ENCODE measurements around the gene SPSB4.
"Not testable (repeated sequence)": the region's sequence is repeated elsewhere in the genome, so short reads cannot be mapped to it uniquely, and the experiment has no call there.

Gene SPSB4

DNA sequence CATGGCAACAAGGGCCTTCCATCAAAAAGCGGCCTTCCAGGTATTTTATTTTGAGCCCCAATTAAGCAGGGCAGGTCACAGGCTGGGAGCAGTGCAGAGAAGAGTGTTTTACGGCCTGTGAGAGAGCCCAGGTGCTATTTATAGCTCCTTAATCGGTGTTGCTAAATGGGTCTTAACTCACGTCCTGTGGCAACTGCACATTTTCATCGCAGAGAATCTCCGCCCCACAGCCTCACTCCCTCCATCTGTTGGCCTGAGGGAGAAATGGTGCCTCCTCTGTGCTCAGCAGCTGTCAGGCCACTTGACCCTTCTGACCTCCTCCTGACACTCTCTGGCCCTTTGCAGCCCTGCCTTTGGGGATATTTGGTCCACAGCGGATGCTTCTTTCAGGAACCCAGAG is 58.6 kb downstream of the SPSB4 start:
- H3K4me3 ChIP-seq (ENCODE audit: low read depth, low read length): no peak overlapping the region
- DNase-seq (ENCODE audit: low read depth): no peak

DNA sequence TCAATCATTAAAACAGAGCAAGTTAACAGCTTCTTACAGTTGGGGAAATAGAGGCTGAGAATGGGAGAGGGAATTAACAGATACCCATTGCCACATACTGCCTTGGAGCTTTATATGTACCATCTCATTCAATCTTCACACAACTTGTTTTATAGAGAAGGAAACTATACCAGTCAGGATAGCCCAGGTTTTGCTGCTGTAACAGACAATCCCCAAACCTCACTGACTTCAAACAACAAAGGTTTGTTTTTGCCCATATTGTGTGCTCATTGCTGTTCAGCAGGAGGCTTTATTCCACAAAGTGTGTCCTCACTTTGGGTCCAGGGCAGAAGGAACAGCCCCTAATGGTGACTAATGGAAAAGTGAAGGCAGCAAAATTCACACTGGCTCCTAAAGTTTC is 59.2 kb downstream of the SPSB4 start:
- no peak overlapping the region for H3K4me3 ChIP-seq (ENCODE audit: low read depth, low read length)
- DNase-seq (ENCODE audit: low read depth): no peak

DNA sequence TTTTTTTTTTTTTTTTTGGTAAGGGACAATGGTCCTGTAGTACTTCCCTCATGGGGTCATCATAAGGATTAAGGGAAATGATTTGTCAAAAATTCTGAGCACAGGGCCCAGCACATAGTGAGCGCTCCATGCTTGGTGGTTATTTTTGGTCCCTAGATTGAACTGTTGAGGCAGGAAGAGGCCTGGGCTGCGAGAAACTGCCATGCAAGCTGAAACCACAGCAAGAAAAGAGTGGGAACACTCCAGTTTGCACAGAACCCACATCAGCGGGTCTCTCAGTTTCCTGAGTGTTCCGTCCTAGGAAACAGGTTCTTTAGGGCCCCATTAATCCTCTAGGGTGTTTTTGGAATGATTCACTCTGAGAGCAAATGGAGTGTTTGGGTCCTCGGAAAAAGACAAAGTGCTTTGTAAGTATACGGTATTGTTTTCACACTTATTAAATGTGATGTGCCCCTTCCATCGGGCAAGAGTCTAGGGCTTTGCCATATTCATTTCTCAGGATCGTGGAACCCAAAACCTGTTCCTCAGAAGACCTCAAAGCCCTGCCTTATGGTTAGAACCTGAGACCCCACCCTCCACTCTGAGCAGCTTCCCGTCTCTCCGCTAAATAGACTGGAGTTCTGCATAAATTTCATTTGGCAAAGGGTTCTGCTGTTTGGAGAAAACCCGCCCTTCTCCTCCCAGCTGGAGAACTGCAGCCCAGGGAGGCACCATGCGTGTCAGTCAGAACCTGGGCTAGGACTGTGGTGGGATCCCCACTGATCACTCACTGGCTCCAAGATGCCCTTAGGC is 60.4 kb downstream of the SPSB4 start:
- DNase-seq (ENCODE audit: low read depth): no peak
- no peak overlapping the region for H3K4me3 ChIP-seq (ENCODE audit: low read depth, low read length)

- no peak overlapping the region for H3K4me3 ChIP-seq (ENCODE audit: low read depth, low read length)
- DNase-seq (ENCODE audit: low read depth): no peak
Observed at GRCh38 chr3:141112686-141113297, 61.6 kb downstream of the SPSB4 start.

- not testable (repeated sequence) for DNase-seq (ENCODE audit: low read depth)
Observed at GRCh38 chr3:141113680-141114079, 62.5 kb downstream of the SPSB4 start.

DNA sequence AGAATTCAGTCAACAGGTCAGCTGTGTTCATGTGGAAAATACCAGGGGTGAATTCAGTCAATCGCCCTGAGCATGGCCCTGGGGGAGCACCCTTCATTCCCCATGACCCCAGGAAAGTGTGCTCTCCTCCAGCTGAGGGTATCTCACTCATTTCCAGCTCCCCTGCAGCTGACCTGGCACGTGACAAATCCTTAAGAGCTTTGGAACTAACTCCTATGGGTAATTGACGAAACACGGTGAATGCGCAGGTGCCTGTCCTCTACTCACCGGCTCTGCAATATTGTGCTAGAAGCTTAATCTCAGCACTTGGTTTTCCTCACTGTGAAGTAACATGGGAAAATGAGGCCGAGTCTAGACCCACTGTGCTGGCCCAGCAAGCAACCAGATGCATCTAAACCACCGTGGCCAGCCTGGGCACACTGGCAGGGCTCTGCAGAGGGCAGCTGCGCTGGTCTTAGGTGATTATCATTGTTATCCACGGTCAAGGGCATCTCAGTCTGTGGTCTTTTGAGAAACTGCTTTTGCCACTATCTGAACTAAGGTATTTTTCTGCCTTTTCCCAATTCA is 63.1 kb downstream of the SPSB4 start:
- no peak overlapping the region for H3K4me3 ChIP-seq (ENCODE audit: low read depth, low read length)
- no peak for DNase-seq (ENCODE audit: low read depth)

More at GRCh38 chr3:141113680-141114079, 62.5 kb downstream of the SPSB4 start:
- H3K4me3 ChIP-seq (ENCODE audit: low read depth, low read length): not testable (repeated sequence)

DNA sequence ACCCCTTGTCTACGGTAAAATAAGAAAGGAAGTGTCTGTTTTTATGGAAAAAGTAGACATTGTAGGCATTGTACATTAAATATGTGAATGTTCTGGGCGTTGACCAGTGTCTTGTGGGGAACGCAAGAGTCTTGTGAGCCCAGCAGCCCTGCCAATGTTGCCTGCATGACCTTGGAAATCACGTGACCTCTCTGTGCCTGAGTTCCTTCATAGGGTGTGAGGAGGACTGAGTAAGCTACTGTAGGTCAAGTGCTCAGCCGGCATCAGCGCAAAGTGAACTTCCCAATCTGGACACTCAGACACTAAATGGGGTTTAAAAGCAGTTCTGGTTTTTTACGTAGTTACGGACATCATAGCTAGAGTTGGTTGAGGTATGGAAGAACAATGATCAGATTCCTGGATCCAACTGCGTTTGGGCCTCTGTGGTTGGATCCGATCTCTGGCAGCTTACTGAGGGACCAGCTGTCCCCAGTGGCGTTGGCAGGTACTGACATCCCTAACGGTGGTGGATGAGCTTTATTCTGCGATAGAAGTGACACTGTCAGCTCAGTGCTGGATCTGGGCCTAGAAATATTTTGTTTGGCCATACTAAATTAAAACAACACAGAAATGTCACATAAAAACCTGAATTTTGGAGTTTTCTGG is 63.8 kb downstream of the SPSB4 start:
- no peak overlapping the region for H3K4me3 ChIP-seq (ENCODE audit: low read depth, low read length)
- DNase-seq (ENCODE audit: low read depth): no peak

DNA sequence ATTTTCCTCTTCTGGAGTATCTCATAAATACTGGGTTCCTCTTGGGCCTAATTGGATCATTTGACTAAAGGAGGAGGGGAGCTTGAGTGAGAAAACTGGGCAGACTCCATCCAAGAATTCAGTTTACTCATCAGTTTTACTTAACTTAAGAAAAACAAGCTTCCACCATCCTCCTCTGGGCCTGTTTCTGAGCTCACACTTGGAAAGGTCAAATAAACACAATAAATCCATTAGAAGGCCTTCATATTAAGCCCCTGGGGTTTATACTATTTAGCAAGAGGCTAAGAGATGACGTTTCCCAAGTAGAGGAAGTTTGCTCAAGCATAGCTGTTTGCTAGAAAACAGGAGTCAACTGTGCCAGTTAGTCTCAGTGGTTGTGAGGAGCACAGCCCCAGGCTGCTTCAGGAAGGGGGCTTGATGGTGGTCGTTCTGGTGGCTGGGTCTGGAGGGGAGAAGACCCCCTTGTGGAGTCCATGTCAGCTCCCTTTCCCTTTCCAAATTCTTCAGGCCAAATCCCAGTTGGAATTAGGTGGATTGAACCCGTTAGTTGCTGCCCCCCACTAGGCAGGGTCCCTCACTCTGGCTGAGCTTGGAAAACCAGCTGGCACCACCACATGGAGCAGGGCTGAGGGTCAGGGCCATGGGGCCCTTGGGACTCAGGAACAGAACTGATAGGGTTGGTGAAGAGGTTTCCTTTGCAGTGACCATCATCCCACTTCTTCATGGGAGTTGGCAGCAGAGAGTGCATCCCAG is 64.8 kb downstream of the SPSB4 start:
- H3K4me3 ChIP-seq (ENCODE audit: low read depth, low read length): no peak overlapping the region
- no peak for DNase-seq (ENCODE audit: low read depth)

- DNase-seq (ENCODE audit: low read depth): no peak
- no peak overlapping the region for H3K4me3 ChIP-seq (ENCODE audit: low read depth, low read length)
Observed at GRCh38 chr3:141116721-141117120, 65.6 kb downstream of the SPSB4 start.

DNA sequence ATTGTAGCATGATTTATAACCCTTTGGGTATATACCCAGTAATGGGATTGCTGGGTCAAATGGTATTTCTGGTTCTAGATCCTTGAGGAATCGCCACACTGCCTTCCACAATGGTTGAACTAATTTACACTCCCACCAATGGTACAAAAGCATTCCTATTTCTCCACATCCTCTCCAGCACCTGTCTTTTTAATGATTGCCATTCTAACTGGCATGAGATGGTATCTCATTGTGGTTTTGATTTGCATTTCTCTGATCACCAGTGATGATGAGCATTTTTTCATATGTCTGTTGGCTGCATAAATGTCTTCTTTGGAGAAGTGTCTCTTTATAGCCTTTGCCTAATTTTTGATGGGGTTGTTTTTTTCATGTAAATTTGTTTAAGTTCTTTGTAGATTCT is 66.8 kb downstream of the SPSB4 start:
- not testable (repeated sequence) for DNase-seq (ENCODE audit: low read depth); H3K4me3 ChIP-seq (ENCODE audit: low read depth, low read length)

GRCh38 chr3:141122455-141123030 is 71.4 kb downstream of the SPSB4 start:
- DNase-seq (ENCODE audit: low read depth): no peak
- no peak overlapping the region for H3K4me3 ChIP-seq (ENCODE audit: low read depth, low read length)

GRCh38 chr3:141123677-141124410 is 72.7 kb downstream of the SPSB4 start:
- no peak overlapping the region for H3K4me3 ChIP-seq (ENCODE audit: low read depth, low read length)
- DNase-seq (ENCODE audit: low read depth): no peak

DNA sequence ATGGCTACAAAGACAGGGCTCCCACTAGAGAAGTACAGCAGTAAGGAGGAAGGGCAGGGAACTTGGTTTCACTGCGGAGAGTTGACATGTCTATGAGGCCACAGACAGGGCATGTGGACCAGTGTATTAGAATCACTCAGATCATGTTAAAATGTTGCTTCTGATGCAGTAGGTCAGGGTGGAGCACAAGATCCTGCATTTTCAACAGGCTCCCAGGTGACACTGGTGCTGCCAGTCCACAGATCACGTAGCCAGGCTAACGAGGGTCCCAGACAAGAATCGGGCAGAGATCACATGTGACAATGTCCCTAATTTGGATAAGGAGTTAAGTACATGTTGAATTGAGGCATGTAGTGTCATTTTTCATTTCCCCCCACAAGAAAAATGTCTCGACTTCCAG is 73.6 kb downstream of the SPSB4 start:
- no peak overlapping the region for H3K4me3 ChIP-seq (ENCODE audit: low read depth, low read length)
- no peak for DNase-seq (ENCODE audit: low read depth)

GRCh38 chr3:141125351-141125750 is 74.2 kb downstream of the SPSB4 start:
- DNase-seq (ENCODE audit: low read depth): no peak
- H3K4me3 ChIP-seq (ENCODE audit: low read depth, low read length): no peak overlapping the region

DNA sequence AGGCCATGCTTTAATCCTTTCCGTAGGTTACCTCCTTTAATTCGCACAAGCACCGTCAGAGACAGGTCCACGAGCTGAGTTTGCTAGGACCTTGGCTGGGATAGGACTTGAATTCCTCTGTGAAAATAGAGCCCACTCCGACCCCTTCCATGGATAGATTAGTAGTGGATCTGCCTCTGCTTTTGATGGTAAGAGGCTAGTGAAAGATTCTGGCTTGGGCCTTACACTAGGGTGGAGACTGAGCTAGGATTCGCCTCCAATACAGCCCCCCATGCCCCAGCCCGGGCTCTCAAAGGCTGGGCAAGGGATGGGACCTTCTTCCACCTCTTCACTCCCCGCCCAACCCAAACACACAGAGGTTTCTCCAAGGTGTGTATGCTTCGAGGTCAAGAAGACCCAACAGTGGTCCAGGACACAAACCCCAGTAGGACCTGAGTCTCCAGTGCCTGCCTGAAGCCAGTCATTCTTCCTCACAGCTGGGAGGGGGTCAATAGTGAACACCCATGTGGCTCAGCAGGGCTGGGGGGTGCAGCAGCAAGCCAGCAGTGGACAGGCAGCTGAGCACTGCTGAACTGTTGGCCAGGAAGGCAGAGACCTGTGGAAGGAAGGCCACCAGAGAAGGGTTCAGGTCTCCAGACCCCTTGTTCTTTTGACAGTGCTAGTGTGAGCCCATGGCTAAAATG is 75.7 kb downstream of the SPSB4 start:
- no peak overlapping the region for H3K4me3 ChIP-seq (ENCODE audit: low read depth, low read length)
- no peak for DNase-seq (ENCODE audit: low read depth)

GRCh38 chr3:141127344-141128125 is 76.4 kb downstream of the SPSB4 start:
- DNase-seq (ENCODE audit: low read depth): no peak
- H3K4me3 ChIP-seq (ENCODE audit: low read depth, low read length): no peak overlapping the region

- no peak overlapping the region for H3K4me3 ChIP-seq (ENCODE audit: low read depth, low read length)
Observed at GRCh38 chr3:141128126-141128777, 77.1 kb downstream of the SPSB4 start.

More at GRCh38 chr3:141128126-141128777, 77.1 kb downstream of the SPSB4 start:
- DNase-seq (ENCODE audit: low read depth): no peak
